HFFc6 (cell line): ENCODE results near the gene IL1RAPL2. TPM values are rescaled to one million over a fixed set of nuclear protein-coding genes. Genes with fewer than 3 reads are reported as not detected.

Experiments used
- DNase-seq: peaks from one replicate; pipeline ENCODE4 v3.0.0-alpha.2; 2018
- H3K27ac Mint-ChIP-seq: 2 replicates; pipeline ENCODE4 v1.8.0; 2020; ENCODE audit warnings: mild to moderate bottlenecking, mixed read lengths
- H3K27me3 Mint-ChIP-seq: 2 replicates; pipeline ENCODE4 v1.8.0; 2021; ENCODE audit warnings: mild to moderate bottlenecking, moderate library complexity, mixed read lengths; ENCODE audit not compliant: insufficient read depth
- H3K36me3 Mint-ChIP-seq: 2 replicates; pipeline ENCODE4 v1.8.0; 2021; ENCODE audit warnings: low read depth, mixed read lengths
- H3K4me1 Mint-ChIP-seq: 2 replicates; pipeline ENCODE4 v1.8.0; 2020; ENCODE audit warnings: low read depth, mixed read lengths
- H3K4me3 Mint-ChIP-seq: 2 replicates; pipeline ENCODE4 v1.8.0; 2020; ENCODE audit warnings: mild to moderate bottlenecking, moderate library complexity, mixed read lengths
- H3K9me3 Mint-ChIP-seq: 2 replicates; pipeline ENCODE4 v1.8.0; 2020; ENCODE audit warnings: mild to moderate bottlenecking, mixed read lengths
- total RNA-seq, 6 experiments: library from RNA; stranded (reverse); fragmentation: NEBNext Ultra II Directional; extraction: Animal tissue kit (Norgen Biotek cat#: 25700); gene quantifications; 2 replicates in 1 of 6; 3 replicates in 5 of 6; pipeline ENCODE4 v1.2.3, GENCODE V29; 2021
- TF ChIP-seq, protein P1 (sequence below): fragments of 200-600 bp; sonication (generic); IDR thresholded peaks from 2 replicates; pipeline ENCODE4 v1.5.0; 2021; ENCODE audit warnings: antibody characterized with exemption, mild to moderate bottlenecking

Gene IL1RAPL2
- total RNA-seq, 6 experiments from 2014 or later, result 0.33 TPM; not detected in 5

DNA sequence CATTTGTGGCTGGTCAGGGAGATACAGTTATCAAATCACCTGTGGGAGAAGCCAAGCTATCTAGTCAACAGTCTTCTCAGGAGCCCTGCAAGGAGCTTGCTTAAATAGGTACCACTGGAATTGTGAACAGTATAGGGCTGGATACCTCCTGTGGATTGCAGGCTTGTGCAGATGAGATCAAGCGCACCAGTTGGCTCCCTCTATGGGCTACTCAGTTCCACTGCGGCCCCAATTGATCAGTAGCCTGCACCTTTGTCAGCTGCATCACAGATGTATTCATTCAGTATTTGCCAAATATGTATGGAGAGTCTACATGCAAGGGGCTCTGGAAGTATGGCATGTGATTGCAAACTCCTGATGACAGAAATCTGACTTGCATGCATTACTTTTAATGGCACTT, 625.9 kb downstream of the IL1RAPL2 start:
- Mint-ChIP-seq H3K27ac (no peak overlapping the region), H3K36me3 (no peaks in the 10 kb centered on the region), H3K27me3 (no peaks in the 10 kb centered on the region), H3K9me3 (no peaks in the 10 kb centered on the region), H3K4me3 (no peak overlapping the region), H3K4me1 (no peaks in the 10 kb centered on the region)
- TF ChIP-seq, protein P1, sequence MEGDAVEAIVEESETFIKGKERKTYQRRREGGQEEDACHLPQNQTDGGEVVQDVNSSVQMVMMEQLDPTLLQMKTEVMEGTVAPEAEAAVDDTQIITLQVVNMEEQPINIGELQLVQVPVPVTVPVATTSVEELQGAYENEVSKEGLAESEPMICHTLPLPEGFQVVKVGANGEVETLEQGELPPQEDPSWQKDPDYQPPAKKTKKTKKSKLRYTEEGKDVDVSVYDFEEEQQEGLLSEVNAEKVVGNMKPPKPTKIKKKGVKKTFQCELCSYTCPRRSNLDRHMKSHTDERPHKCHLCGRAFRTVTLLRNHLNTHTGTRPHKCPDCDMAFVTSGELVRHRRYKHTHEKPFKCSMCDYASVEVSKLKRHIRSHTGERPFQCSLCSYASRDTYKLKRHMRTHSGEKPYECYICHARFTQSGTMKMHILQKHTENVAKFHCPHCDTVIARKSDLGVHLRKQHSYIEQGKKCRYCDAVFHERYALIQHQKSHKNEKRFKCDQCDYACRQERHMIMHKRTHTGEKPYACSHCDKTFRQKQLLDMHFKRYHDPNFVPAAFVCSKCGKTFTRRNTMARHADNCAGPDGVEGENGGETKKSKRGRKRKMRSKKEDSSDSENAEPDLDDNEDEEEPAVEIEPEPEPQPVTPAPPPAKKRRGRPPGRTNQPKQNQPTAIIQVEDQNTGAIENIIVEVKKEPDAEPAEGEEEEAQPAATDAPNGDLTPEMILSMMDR, result peak; percentile 44; the same call in 1 of the 2 replicates
- no peak for DNase-seq

DNA sequence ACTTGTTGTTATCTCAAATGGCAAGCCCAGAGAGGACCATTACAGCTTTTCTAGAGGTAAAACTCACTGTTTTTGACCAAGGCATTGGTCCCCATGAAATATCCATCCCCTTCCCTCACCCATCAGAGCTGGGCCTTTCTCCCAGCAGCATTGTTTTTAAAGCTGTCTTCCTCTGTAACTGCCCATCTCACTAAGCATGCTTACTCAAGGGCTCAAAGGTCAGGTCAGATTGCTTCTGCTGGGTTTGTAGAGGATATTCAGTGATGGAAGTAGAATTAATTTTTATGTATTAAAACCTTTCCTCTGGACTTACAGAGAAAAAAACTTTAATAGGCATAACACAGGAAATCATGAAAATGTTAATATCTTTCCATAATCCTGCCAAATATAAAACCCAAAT, 643.4 kb downstream of the IL1RAPL2 start:
- Mint-ChIP-seq H3K4me3 (no peak overlapping the region), H3K9me3 (peaks cover 4% of the 10 kb centered on the region; the same call in 1 of the 2 replicates), H3K36me3 (no peaks in the 10 kb centered on the region), H3K27ac (no peak overlapping the region), H3K27me3 (peaks cover 4% of the 10 kb centered on the region), H3K4me1 (no peaks in the 10 kb centered on the region)
- TF ChIP-seq, protein P1, result no peak
- DNase-seq, result no peak

DNA sequence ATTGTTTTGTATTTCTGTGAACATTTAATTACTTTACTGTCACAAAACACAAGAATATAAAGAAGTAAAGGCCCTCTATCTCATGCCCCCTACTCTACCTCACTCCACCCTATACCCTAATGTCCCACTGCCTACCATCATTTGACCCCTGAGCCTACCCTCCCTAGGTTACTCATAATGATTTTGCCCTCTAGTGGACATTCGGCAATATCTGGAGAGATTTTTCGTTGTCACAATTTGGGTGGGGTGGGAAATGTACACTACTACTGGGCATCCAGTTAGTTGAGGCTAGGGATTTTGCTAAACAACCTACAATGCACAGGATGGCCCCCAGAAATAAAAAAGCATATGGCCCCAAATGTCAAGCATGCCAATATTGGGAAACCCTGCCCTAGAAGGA, 644.3 kb downstream of the IL1RAPL2 start:
- no peak overlapping the region for H3K4me3 Mint-ChIP-seq
- H3K27me3 Mint-ChIP-seq, result peaks cover 6% of the 10 kb centered on the region; the same call in 1 of the 2 replicates
- no peaks in the 10 kb centered on the region for H3K4me1 Mint-ChIP-seq
- H3K27ac Mint-ChIP-seq, result no peak overlapping the region
- TF ChIP-seq, protein P1, result peak; percentile 20; the same call in 1 of the 2 replicates
- no peak for DNase-seq
- H3K9me3 Mint-ChIP-seq, result peaks cover 4% of the 10 kb centered on the region; the same call in 1 of the 2 replicates
- no peaks in the 10 kb centered on the region for H3K36me3 Mint-ChIP-seq

DNA sequence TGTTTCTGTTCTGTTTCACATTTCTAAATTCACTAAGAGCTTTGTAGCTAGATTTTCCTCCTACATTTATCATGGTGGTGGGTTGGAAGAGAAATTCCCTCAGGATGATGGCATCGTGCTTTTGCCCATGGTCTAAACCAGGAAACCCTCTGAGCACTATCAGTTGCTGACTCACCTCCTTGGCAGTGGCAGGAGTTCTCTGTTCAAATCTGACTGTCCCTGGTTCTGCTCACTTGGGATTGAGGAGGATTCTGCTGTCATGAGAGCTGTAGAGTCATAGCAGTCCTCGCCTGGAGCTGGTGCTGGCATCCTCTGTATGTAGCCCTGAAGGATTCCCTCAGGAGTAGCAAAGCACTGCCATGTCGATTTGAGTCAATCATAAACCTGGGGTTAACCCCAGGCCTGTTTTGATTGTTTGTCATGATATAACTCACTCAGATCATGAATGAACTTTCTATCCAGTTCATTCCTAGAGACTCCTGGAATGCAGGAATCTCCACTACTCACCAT, 645.1 kb downstream of the IL1RAPL2 start:
- TF ChIP-seq, protein P1, result no peak
- H3K4me3 Mint-ChIP-seq, result no peak overlapping the region
- no peaks in the 10 kb centered on the region for H3K36me3 Mint-ChIP-seq
- no peak overlapping the region for H3K27ac Mint-ChIP-seq
- peaks cover 6% of the 10 kb centered on the region; the same call in 1 of the 2 replicates for H3K27me3 Mint-ChIP-seq
- DNase-seq, result no peak
- no peaks in the 10 kb centered on the region for H3K4me1 Mint-ChIP-seq
- peaks cover 4% of the 10 kb centered on the region; the same call in 1 of the 2 replicates for H3K9me3 Mint-ChIP-seq

DNA sequence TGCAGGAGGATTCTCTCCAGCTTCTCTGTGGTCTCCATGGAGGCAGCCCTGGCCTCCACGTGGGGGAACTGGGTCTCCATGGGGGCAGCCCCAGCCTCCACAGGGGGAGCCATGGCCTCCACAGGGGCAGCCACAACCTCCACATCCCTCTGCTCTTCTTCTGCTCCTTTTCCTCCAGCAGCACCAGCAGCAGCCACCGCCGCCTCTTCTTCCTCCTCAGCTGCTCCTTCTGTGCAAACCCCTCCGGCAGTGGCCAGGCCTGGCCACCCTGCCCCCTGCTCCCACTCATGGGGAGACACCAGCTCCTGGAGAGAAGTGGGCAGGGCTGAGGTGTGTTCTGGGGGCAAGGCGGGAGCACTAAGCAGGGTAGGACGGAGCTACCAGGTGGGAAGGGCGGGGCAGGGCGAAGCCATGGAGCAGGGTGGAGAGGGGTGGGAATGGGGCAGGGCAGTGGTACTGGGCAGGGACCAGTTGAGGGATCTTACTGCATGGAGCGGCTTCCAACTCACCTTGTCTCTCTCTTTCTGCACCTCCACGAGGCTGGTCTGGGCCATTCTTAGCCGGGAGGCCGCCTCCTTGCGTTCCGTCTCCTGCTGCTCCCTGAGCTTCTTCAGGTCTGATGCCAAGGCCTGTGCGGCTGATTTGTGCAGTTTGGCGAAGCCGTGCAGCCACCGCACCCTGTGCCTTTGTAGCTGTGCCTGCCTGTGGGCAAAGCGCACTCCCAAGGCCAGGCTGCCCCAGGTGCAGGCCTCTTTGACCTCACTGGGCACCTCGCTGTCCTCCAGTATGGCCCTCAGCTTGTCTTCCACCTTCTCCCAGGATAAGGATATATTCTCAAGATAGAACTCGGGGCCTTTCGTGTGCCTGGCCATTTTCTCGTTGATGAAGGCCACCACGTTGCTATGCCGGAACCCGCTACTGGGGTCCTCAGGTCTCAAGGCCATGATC, 653.7 kb downstream of the IL1RAPL2 start:
- Mint-ChIP-seq H3K9me3 (no peaks in the 10 kb centered on the region; the same call in 1 of the 2 replicates), H3K4me1 (no peaks in the 10 kb centered on the region), H3K27ac (no peak overlapping the region), H3K27me3 (no peaks in the 10 kb centered on the region), H3K4me3 (no peak overlapping the region), H3K36me3 (no peaks in the 10 kb centered on the region)
- no peak for DNase-seq
- TF ChIP-seq, protein P1, result no peak
